Esophagus (tissue), 2 donors: Measurements from ENCODE around the gene GLB1L. TPM values are rescaled to one million over a fixed set of nuclear protein-coding genes. Genes with fewer than 3 reads are reported as not detected.

Experiments used
- H3K27ac ChIP-seq, 2 donors: one replicate each; pipeline ENCODE4 v1.5.1; 2013; ENCODE audit warnings: low read depth in 2 of 2, mild to moderate bottlenecking in 2 of 2, inconsistent platforms in 1 of 2, low read length in 1 of 2, moderate library complexity in 1 of 2
- H3K27me3 ChIP-seq, 2 donors: one replicate each; pipeline ENCODE4 v1.6.1; 2013; ENCODE audit warnings: low read length in 2 of 2, control low read depth in 1 of 2, mild to moderate bottlenecking in 1 of 2; ENCODE audit not compliant: insufficient read depth in 2 of 2, control insufficient read depth in 1 of 2
- H3K36me3 ChIP-seq, 2 donors: one replicate each; pipeline ENCODE4 v1.6.1; 2013; ENCODE audit warnings: low read length in 1 of 2; ENCODE audit not compliant: control insufficient read depth in 2 of 2, insufficient read depth in 2 of 2
- H3K4me1 ChIP-seq, 2 donors: one replicate each; pipeline ENCODE4 v1.6.1; 2013; ENCODE audit warnings: low read length in 1 of 2; ENCODE audit not compliant: control insufficient read depth in 2 of 2, insufficient read depth in 2 of 2
- H3K4me3 ChIP-seq, 2 donors: one replicate each; pipeline ENCODE4 v1.5.1; 2013; ENCODE audit warnings: low read length in 2 of 2, mild to moderate bottlenecking in 2 of 2, low read depth in 1 of 2, moderate library complexity in 1 of 2
- H3K9me3 ChIP-seq, 2 donors: one replicate each; pipeline ENCODE4 v1.6.1; 2013; ENCODE audit warnings: mild to moderate bottlenecking in 2 of 2, low read depth in 1 of 2, low read length in 1 of 2, moderate library complexity in 1 of 2; ENCODE audit not compliant: control insufficient read depth in 2 of 2, insufficient read depth in 1 of 2
- WGBS, 2 donors: extraction: QIAGEN DNeasy Blood & Tissue Kit; methylation state at CpG; one replicate each; pipeline ENCODE4 v1.1.7; 2013; 5-methylcytosine and 5-hydroxymethylcytosine counted together
- polyA plus RNA-seq, 2 donors: library from polyadenylated mRNA; stranded (reverse); fragments of 200-250 nt; gene quantifications; one replicate each; pipeline ENCODE4 v1.2.3, GENCODE V29; 2013
- donor health status: healthy with polysubstance abuse.
- donor health status: Bipolar disorder and iron deficiency.

GLB1L gene
- polyA plus RNA-seq, 2 donors = 1.6 to 1.9 TPM

- no peaks in the 10 kb centered on the region for H3K27me3 ChIP-seq
- H3K4me1 ChIP-seq = peaks cover 8 to 25% of the 10 kb centered on the region in 2 donors
- WGBS, 2 donors = 24% methylated on average over 12 of the region's 12 CpGs
- peak overlapping the region; percentile 68 to 84 for H3K4me3 ChIP-seq
- peaks cover 3 to 14% of the 10 kb centered on the region in 2 donors for H3K36me3 ChIP-seq
- no peaks in the 10 kb centered on the region for H3K9me3 ChIP-seq
- H3K27ac ChIP-seq = peak overlapping the region; percentile 86 to 87
Measured at GRCh38 chr2:219254590-219255201, 9.5 kb upstream of the GLB1L start.

GRCh38 chr2:219253753-219254589 is 8.7 kb upstream of the GLB1L start, which contains the start of gene TUBA4A:
TUBA4A (minus strand) TSS chr2:219253918; CDS start chr2:219253858, 60 bp downstream.
- Histone ChIP-seq H3K36me3 (peaks cover 3 to 14% of the 10 kb centered on the region in 2 donors), H3K4me1 (peaks cover 8 to 30% of the 10 kb centered on the region in 2 donors), H3K9me3 (no peaks in the 10 kb centered on the region), H3K27me3 (no peaks in the 10 kb centered on the region), H3K4me3 (peak within 1 kb of the TSS; percentile 68 to 84), H3K27ac (peak within 1 kb of the TSS; percentile 90 to 91)
- WGBS, 2 donors = 0 to 1% methylated on average over 74 to 76 of the region's 76 CpGs

- H3K36me3 ChIP-seq = peaks cover 6 to 17% of the 10 kb centered on the region in 2 donors
- 1 to 3% methylated on average over 49 of the region's 49 CpGs for WGBS, 2 donors
- no peaks in the 10 kb centered on the region for H3K27me3 ChIP-seq
- peak within 1 kb of the TSS; percentile 90 to 91 for H3K27ac ChIP-seq
- H3K9me3 ChIP-seq = no peaks in the 10 kb centered on the region
- H3K4me3 ChIP-seq = peak within 1 kb of the TSS; percentile 68 to 84
- H3K4me1 ChIP-seq = peaks cover 13 to 36% of the 10 kb centered on the region in 2 donors
Measured at GRCh38 chr2:219252900-219253752, 7.9 kb upstream of the GLB1L start, which contains the start of gene TUBA4B. TUBA4B (plus strand) TSS chr2:219253243; CDS start chr2:219253408, 165 bp downstream.

- Histone ChIP-seq H3K4me1 (peaks cover 13 to 36% of the 10 kb centered on the region in 2 donors), H3K4me3 (peak overlapping the region; percentile 68 to 84), H3K9me3 (no peaks in the 10 kb centered on the region), H3K36me3 (peaks cover 10 to 19% of the 10 kb centered on the region in 2 donors), H3K27me3 (no peaks in the 10 kb centered on the region), H3K27ac (peak overlapping the region; percentile 90 to 91)
- WGBS, 2 donors = 8 to 9% methylated on average over 9 of the region's 9 CpGs
Measured at GRCh38 chr2:219252570-219252899, 7.3 kb upstream of the GLB1L start.

- Histone ChIP-seq H3K4me1 (peaks cover 13 to 36% of the 10 kb centered on the region in 2 donors), H3K27ac (peak overlapping the region; percentile 32 to 91), H3K36me3 (peaks cover 10 to 20% of the 10 kb centered on the region in 2 donors), H3K4me3 (peak overlapping the region; percentile 68 to 84), H3K9me3 (no peaks in the 10 kb centered on the region), H3K27me3 (no peaks in the 10 kb centered on the region)
- WGBS, 2 donors = 53 to 58% methylated on average over 5 of the region's 5 CpGs
Measured at GRCh38 chr2:219252084-219252483, 6.8 kb upstream of the GLB1L start.

GRCh38 chr2:219251656-219252055 is 6.4 kb upstream of the GLB1L start:
- peaks cover 10 to 20% of the 10 kb centered on the region in 2 donors for H3K36me3 ChIP-seq
- H3K4me1 ChIP-seq = peaks cover 13 to 40% of the 10 kb centered on the region in 2 donors
- peak overlapping the region in 1 of 2 donors; percentile 68 for H3K4me3 ChIP-seq
- WGBS, 2 donors = 73 to 84% methylated on average over 6 of the region's 6 CpGs
- no peaks in the 10 kb centered on the region for H3K27me3 ChIP-seq
- no peaks in the 10 kb centered on the region for H3K9me3 ChIP-seq
- H3K27ac ChIP-seq = peak overlapping the region; percentile 32 to 91

- Histone ChIP-seq H3K27me3 (no peaks in the 10 kb centered on the region), H3K4me1 (peaks cover 13 to 42% of the 10 kb centered on the region in 2 donors), H3K4me3 (peak overlapping the region in 1 of 2 donors; percentile 29), H3K9me3 (no peaks in the 10 kb centered on the region), H3K36me3 (peaks cover 10 to 20% of the 10 kb centered on the region in 2 donors), H3K27ac (peak overlapping the region; percentile 98 to 99)
- 57 to 62% methylated on average over 22 of the region's 22 CpGs for WGBS, 2 donors
Measured at GRCh38 chr2:219250049-219250781, 5.0 kb upstream of the GLB1L start.

GRCh38 chr2:219249203-219249980 is 4.1 kb upstream of the GLB1L start:
- no peaks in the 10 kb centered on the region for H3K9me3 ChIP-seq
- H3K4me3 ChIP-seq = peak overlapping the region; percentile 6 to 29
- peaks cover 10 to 20% of the 10 kb centered on the region in 2 donors for H3K36me3 ChIP-seq
- H3K27me3 ChIP-seq = no peaks in the 10 kb centered on the region
- H3K27ac ChIP-seq = peak overlapping the region; percentile 98 to 99
- peaks cover 13 to 42% of the 10 kb centered on the region in 2 donors for H3K4me1 ChIP-seq
- WGBS, 2 donors = 7 to 9% methylated on average over 7 of the region's 7 CpGs
